ENCODE results near the gene C7orf57. TPM values are rescaled to one million over a fixed set of nuclear protein-coding genes. Genes with fewer than 3 reads are reported as not detected.

The C7orf57 gene
- total and polyA plus RNA-seq, 2 donors (not counting 3 experiments of a cell fraction or from before 2014, with no cell fraction given), result not detected

GRCh38 chr7:48096273-48096672 lies 60.9 kb downstream of the C7orf57 start:
- Histone ChIP-seq H3K9me3 (replicated peaks; ENCODE audit: control insufficient read depth, insufficient read depth, low read length) (no peaks in the 10 kb centered on the region), H3K9me1 (replicated peaks; ENCODE audit: control insufficient read depth, extremely low read depth, insufficient read depth, low read length) (no peaks in the 10 kb centered on the region), H3K4me3 (replicated peaks in 1 of 3; ENCODE audit: insufficient read depth in 1 of 3, low read depth in 1 of 3, low read length in 3 of 3) (no peak overlapping the region), H3K79me2 (ENCODE audit: control insufficient read depth, insufficient read depth, low read length) (peaks cover 54% of the 10 kb centered on the region), H2AFZ (ENCODE audit: low read depth, low read length) (no peak overlapping the region), H3K9ac (replicated peaks; ENCODE audit: extremely low read depth, insufficient read depth, low read length) (no peak overlapping the region), H4K20me1 (replicated peaks; ENCODE audit: control insufficient read depth, extremely low read depth, insufficient read depth, low read length) (no peaks in the 10 kb centered on the region), H3K27ac (ENCODE audit: insufficient read depth, low read depth, low read length) (peak overlapping the region; percentile 72), H3K36me3 (ENCODE audit: control insufficient read depth in 2 of 2, extremely low read depth in 1 of 2, insufficient read depth in 2 of 2, low read length in 2 of 2) (peaks cover 18 to 28% of the 10 kb centered on the region in 2 experiments), H3K4me1 (ENCODE audit: control insufficient read depth, extremely low read depth, insufficient read depth, low read length) (peaks cover 36% of the 10 kb centered on the region), H3K27me3 (ENCODE audit: control insufficient read depth in 2 of 2, insufficient read depth in 2 of 2, low read length in 2 of 2) (no peaks in the 10 kb centered on the region), H3K4me2 (ENCODE audit: insufficient read depth, low read length) (peak overlapping the region; percentile 38)
- no peak for DNase-seq (ENCODE audit: low read depth, low spot score)
- POLR2A ChIA-PET, result interaction anchor here (0.7 to 1.0 kb wide), 3 partner anchors 9 to 1692 kb away, joined by 3 read pairs; no protein-coding TSS in a partner anchor
- peak; percentile 15 for FAIRE-seq
- CTCF ChIA-PET, result interaction anchor here (0.9 to 2.1 kb wide), 5 partner anchors 9 to 151 kb away, joined by 3 to 7 read pairs (median 4); no protein-coding TSS in a partner anchor
- TF ChIP-seq CTCF (IDR thresholded peaks at IDR 0.05; ENCODE audit: extremely low read depth in 1 of 2, insufficient read depth in 1 of 2, low read depth in 1 of 2, low read length in 2 of 2) (no peak), FOS (IDR thresholded peaks at IDR 0.05; ENCODE audit: borderline replicate concordance, insufficient read depth, low read length) (no peak), POLR2A (IDR thresholded peaks at IDR 0.05; ENCODE audit: low read depth, low read length) (no peak), JUN (IDR thresholded peaks at IDR 0.05; ENCODE audit: borderline replicate concordance, insufficient read depth, insufficient read length, low read depth) (no peak), MYC (IDR thresholded peaks at IDR 0.05; ENCODE audit: low read depth, low read length) (no peak), GATA2 (IDR thresholded peaks at IDR 0.05; ENCODE audit: insufficient read depth, insufficient read length, low read depth, low read length) (no peak), EZH2 (IDR thresholded peaks at IDR 0.05; ENCODE audit: borderline replicate concordance, low read depth, low read length, severe bottlenecking) (no peak), POLR2AphosphoS5 (IDR thresholded peaks at IDR 0.05; ENCODE audit: insufficient read depth, low read depth, low read length) (no peak), MAX (IDR thresholded peaks at IDR 0.05; ENCODE audit: insufficient read depth, insufficient read length) (no peak)
- dilution Hi-C loops (cut with MboI; ENCODE audit: extremely low pct_ligation_motif_present, low sequenced_read_pairs) (no loop called here), intact Hi-C loops (cut with micrococcal nuclease) (no loop called here)
- no TSS peak for BruUV-seq (replicated peaks)
